HCT116 (cell line): Measurements from ENCODE around the gene BCL11A. TPM values are rescaled to one million over a fixed set of nuclear protein-coding genes. Genes with fewer than 3 reads are reported as not detected.

Source experiments
- ATAC-seq: fragments of 200-7000 bp; cut with Tn5 transposase; 2 replicates; pipeline ENCODE4 v1.9.1; 2020; ENCODE audit warnings: mild to moderate bottlenecking, moderate library complexity
- BruUV-seq: library from RNA; stranded (reverse); fragments of 400-500 nt; replicated peaks from 2 replicates; lab custom pipeline; 2021; lab: Mats Ljungman, UMichigan
- CTCF ChIA-PET: fragments of 300-600 bp; sonication (Branson Sonifier 250); formaldehyde crosslinking; loops from one replicate; lab custom pipeline; 2021; ENCODE audit warnings: antibody characterized with exemption; lab: Charles Lee
- POLR2A ChIA-PET: fragments of 300-600, 350-600 bp; sonication (Branson Sonifier 250); formaldehyde crosslinking; loops from one replicate; lab custom pipeline; 2021; ENCODE audit warnings: antibody characterized with exemption; lab: Charles Lee
- RAD21 ChIA-PET, 2 experiments: fragments of 300-600 bp; sonication (Branson Sonifier 250); formaldehyde crosslinking; loops; one replicate each; lab custom pipeline; 2023; ENCODE audit warnings: low total read pairs in 2 of 2; ENCODE audit not compliant: uncharacterized antibody in 2 of 2, unreplicated experiment in 2 of 2, low non-redundant PET in 1 of 2; lab: Charles Lee
- DNase-seq: peaks from one replicate; pipeline ENCODE4 v3.0.0-alpha.2; 2010; ENCODE audit warnings: low read depth, low spot score
- H2AFZ ChIP-seq: fragments of 200-600 bp; shearing (Covaris generic), sonication (generic); 2 replicates; pipeline ENCODE4 v1.6.1; 2017; ENCODE audit warnings: low read depth, mixed run types, mixed read lengths, antibody characterized with exemption, low read length; ENCODE audit not compliant: poor library complexity, severe bottlenecking
- H3K27ac ChIP-seq: 2 replicates; pipeline ENCODE4 v1.5.1; 2012; ENCODE audit warnings: low read depth, low read length
- H3K27me3 ChIP-seq: fragments of 200-600 bp; sonication (generic); 2 replicates; pipeline ENCODE4 v1.6.1; 2016; ENCODE audit warnings: mixed run types, low read length, mixed read lengths; ENCODE audit not compliant: insufficient read depth
- H3K36me3 ChIP-seq, 2 experiments: fragments of 200-500 bp in 1 of 2; fragments of 200-600 bp in 1 of 2; sonication (Bioruptor generic) in 1 of 2; sonication (generic) in 1 of 2; 2 replicates each; pipeline versions ENCODE4 v1.5.1 to v1.6.1; 2014 to 2016; ENCODE audit warnings: low read length in 2 of 2, inconsistent platforms in 1 of 2, mixed read lengths in 1 of 2, mixed run types in 1 of 2; ENCODE audit not compliant: insufficient read depth in 2 of 2, control insufficient read depth in 1 of 2
- H3K4me1 ChIP-seq, 2 experiments: fragments of 200-600 bp in 1 of 2; sonication (generic) in 1 of 2; 2 replicates each; pipeline versions ENCODE4 v1.5.1 to v1.6.1; 2012 to 2017; ENCODE audit warnings: low read length in 2 of 2, inconsistent platforms in 1 of 2, mild to moderate bottlenecking in 1 of 2, mixed read lengths in 1 of 2, mixed run types in 1 of 2, moderate library complexity in 1 of 2; ENCODE audit not compliant: insufficient read depth in 2 of 2, control insufficient read depth in 1 of 2
- H3K4me2 ChIP-seq: fragments of 200-600 bp; sonication (generic); 2 replicates; pipeline ENCODE4 v1.6.1; 2017; ENCODE audit warnings: mixed run types, low read length, mixed read lengths
- H3K4me3 ChIP-seq, 2 experiments: fragments of 200-600 bp in 1 of 2; sonication (generic) in 1 of 2; replicated peaks in 1 of 2; 2 replicates each; pipeline ENCODE4 v1.5.1; 2011 to 2016; ENCODE audit warnings: low read length in 2 of 2, control low read depth in 1 of 2, low read depth in 1 of 2, mild to moderate bottlenecking in 1 of 2, mixed read lengths in 1 of 2, mixed run types in 1 of 2
- H3K79me2 ChIP-seq: fragments of 200-600 bp; sonication (generic); 2 replicates; pipeline ENCODE4 v1.6.1; 2017; ENCODE audit warnings: mild to moderate bottlenecking, mixed run types, low read length, moderate library complexity, mixed read lengths; ENCODE audit not compliant: insufficient read depth
- H3K9ac ChIP-seq: fragments of 200-600 bp; sonication (generic); 2 replicates; pipeline ENCODE4 v1.6.1; 2016; ENCODE audit warnings: low read length, mixed read lengths
- H3K9me2 ChIP-seq: fragments of 200-600 bp; sonication (generic), shearing (Covaris generic); 2 replicates; pipeline ENCODE4 v1.6.1; 2017; ENCODE audit warnings: mixed run types, mild to moderate bottlenecking, moderate library complexity; ENCODE audit not compliant: insufficient read depth
- H3K9me3 ChIP-seq, 2 experiments: fragments of 200-500 bp in 1 of 2; fragments of 200-600 bp in 1 of 2; sonication (Bioruptor generic) in 1 of 2; sonication (generic) in 1 of 2; 2 replicates each; pipeline ENCODE4 v1.6.1; 2014 to 2017; ENCODE audit warnings: low read length in 2 of 2, mixed read lengths in 2 of 2, inconsistent platforms in 1 of 2, low read depth in 1 of 2, mild to moderate bottlenecking in 1 of 2, mixed run types in 1 of 2, moderate library complexity in 1 of 2; ENCODE audit not compliant: control insufficient read depth in 1 of 2, insufficient read depth in 1 of 2
- H4K20me1 ChIP-seq: fragments of 200-600 bp; sonication (generic), shearing (Covaris generic); 2 replicates; pipeline ENCODE4 v1.6.1; 2017; ENCODE audit warnings: mixed run types, mild to moderate bottlenecking, moderate library complexity; ENCODE audit not compliant: insufficient read depth
- ATF3 ChIP-seq: IDR thresholded peaks from 2 replicates; pipeline ENCODE4 v1.6.1; 2012
- EGR1 ChIP-seq: IDR thresholded peaks from 2 replicates; pipeline ENCODE4 v1.6.1; 2012; ENCODE audit warnings: low read depth
- SIN3A ChIP-seq: IDR thresholded peaks from 2 replicates; pipeline ENCODE4 v1.6.1; 2012; ENCODE audit warnings: low read depth
- SRF ChIP-seq: IDR thresholded peaks from 2 replicates; pipeline ENCODE4 v1.6.1; 2012; ENCODE audit warnings: low read depth
- TCF7L2 ChIP-seq: IDR thresholded peaks from 2 replicates; pipeline ENCODE4 v1.7.0; 2011; ENCODE audit warnings: borderline replicate concordance, inconsistent platforms; ENCODE audit not compliant: insufficient read depth, insufficient read length; ENCODE audit errors: extremely low read depth
- ZFX ChIP-seq: fragments of 450-650 bp; IDR thresholded peaks from 2 replicates; pipeline ENCODE4 v1.6.1; 2017
- intact Hi-C: fragments of 100-400 bp; cut with micrococcal nuclease; formaldehyde crosslinking; loops from 2 replicates; pipeline ENCODE4 v1.10.0; 2022
- total RNA-seq: library from RNA; stranded (reverse); gene quantifications from one replicate; pipeline ENCODE4 v1.2.1, GENCODE V29; 2021; ENCODE audit not compliant: unreplicated experiment
- TF ChIP-seq, protein P1 (sequence below), 3 experiments: fragments of 200-600 bp in 1 of 3; sonication (generic) in 1 of 3; IDR thresholded peaks in 2 of 3; conservative IDR thresholded peaks in 1 of 3; 2 replicates each; pipeline ENCODE4 v1.5.1; 2012 to 2017; ENCODE audit warnings: low read depth in 2 of 3, low read length in 2 of 3, antibody characterized with exemption in 1 of 3, borderline replicate concordance in 1 of 3, control low read depth in 1 of 3, mild to moderate bottlenecking in 1 of 3, mixed read lengths in 1 of 3, mixed run types in 1 of 3, moderate library complexity in 1 of 3; ENCODE audit not compliant: insufficient read depth in 1 of 3

Gene BCL11A
- total RNA-seq, 1 experiment from 2014 or later, result 0.71 TPM

DNA sequence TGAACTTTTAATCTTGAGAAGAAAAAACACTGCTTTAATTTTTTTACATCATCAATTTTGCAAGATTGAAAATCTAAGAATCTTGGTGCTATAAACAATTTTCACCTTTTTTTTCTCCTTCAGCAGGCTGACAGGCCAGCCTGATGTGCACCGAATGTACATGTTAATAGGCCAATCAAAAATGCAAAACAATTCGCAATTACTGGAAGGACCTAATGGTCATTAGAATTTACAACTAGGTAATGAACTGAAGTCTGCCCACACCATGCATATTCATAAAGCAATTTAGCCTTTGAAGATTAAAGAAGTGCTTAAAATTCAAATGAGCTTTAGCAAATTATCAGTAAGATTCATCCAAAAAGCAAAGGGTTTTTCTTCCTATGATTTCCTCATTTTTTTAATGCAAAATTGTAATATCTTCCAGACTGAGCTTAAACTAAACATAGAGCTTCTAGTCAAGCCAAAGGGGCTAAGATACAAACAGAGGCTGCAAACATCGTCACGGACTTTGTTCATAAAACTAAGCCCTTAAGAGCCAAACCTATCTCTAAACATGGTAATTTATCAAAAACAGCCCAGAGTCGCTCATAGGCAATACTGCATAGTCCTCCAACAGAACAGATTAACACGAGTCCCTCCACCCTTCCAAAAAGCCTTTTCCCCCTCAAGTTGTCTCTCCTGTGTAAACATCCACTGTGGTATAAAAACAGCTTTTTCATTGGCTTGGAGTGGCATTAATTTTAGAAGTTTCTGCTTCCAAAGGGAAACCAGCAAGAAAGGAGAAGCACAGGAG is 18.4 kb downstream of the BCL11A start:
- TF ChIP-seq TCF7L2 (no peak), ATF3 (no peak), SRF (no peak), ZFX (no peak), EGR1 (no peak)
- Histone ChIP-seq H3K4me1 (no peaks in the 10 kb centered on the region), H3K27ac (no peak overlapping the region), H3K4me2 (no peak overlapping the region), H2AFZ (no peak overlapping the region), H3K4me3 (no peak overlapping the region), H3K27me3 (peaks cover 85% of the 10 kb centered on the region), H3K9me2 (no peaks in the 10 kb centered on the region), H3K9ac (no peak overlapping the region), H3K36me3 (no peaks in the 10 kb centered on the region), H4K20me1 (no peaks in the 10 kb centered on the region; the same call in 1 of the 2 replicates), H3K9me3 (no peaks in the 10 kb centered on the region), H3K79me2 (no peaks in the 10 kb centered on the region)
- ATAC-seq, result no peak
- no peak for DNase-seq
- ChIA-PET RAD21 (no interaction called here), POLR2A (no interaction called here), CTCF (interaction anchor here (1.3 kb wide), 1 partner anchor 47 kb away, joined by 3 read pairs; no protein-coding TSS in a partner anchor)
- no TSS peak for BruUV-seq
- intact Hi-C loops, result no loop called here

GRCh38 chr2:60534052-60534685 is 19.3 kb downstream of the BCL11A start:
- no TSS peak for BruUV-seq
- intact Hi-C loops, result no loop called here
- TF ChIP-seq, protein P1, sequence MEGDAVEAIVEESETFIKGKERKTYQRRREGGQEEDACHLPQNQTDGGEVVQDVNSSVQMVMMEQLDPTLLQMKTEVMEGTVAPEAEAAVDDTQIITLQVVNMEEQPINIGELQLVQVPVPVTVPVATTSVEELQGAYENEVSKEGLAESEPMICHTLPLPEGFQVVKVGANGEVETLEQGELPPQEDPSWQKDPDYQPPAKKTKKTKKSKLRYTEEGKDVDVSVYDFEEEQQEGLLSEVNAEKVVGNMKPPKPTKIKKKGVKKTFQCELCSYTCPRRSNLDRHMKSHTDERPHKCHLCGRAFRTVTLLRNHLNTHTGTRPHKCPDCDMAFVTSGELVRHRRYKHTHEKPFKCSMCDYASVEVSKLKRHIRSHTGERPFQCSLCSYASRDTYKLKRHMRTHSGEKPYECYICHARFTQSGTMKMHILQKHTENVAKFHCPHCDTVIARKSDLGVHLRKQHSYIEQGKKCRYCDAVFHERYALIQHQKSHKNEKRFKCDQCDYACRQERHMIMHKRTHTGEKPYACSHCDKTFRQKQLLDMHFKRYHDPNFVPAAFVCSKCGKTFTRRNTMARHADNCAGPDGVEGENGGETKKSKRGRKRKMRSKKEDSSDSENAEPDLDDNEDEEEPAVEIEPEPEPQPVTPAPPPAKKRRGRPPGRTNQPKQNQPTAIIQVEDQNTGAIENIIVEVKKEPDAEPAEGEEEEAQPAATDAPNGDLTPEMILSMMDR (IDR thresholded peaks at IDR 0.05 in 2 of 3, conservative IDR thresholded peaks at IDR 0.05 in 1 of 3; ENCODE audit: borderline replicate concordance in 1 of 3, insufficient read depth in 1 of 3, low read depth in 2 of 3, low read length in 2 of 3), result peak in 1 of 3 experiments; percentile 25; a peak in 1 of 6 replicates
- TF ChIP-seq SIN3A, result no peak
- TF ChIP-seq, all 23 proteins: peak for 1

More at GRCh38 chr2:60534052-60534685, 19.3 kb downstream of the BCL11A start:
- no peaks in the 10 kb centered on the region for H3K4me1 ChIP-seq
- no peak overlapping the region for H2AFZ ChIP-seq
- no peak overlapping the region for H3K27ac ChIP-seq
- RAD21 ChIA-PET, result no interaction called here
- DNase-seq (no peak), ATAC-seq (peak; percentile 63; the same call in 1 of the 2 replicates)
- H3K36me3 ChIP-seq, result no peaks in the 10 kb centered on the region
- H3K4me2 ChIP-seq, result no peak overlapping the region
- no peaks in the 10 kb centered on the region for H3K9me2 ChIP-seq
- no peaks in the 10 kb centered on the region for H3K9me3 ChIP-seq
- no peaks in the 10 kb centered on the region; the same call in 1 of the 2 replicates for H4K20me1 ChIP-seq
- peaks cover 91% of the 10 kb centered on the region for H3K27me3 ChIP-seq
- H3K9ac ChIP-seq, result no peak overlapping the region
- H3K4me3 ChIP-seq, result no peak overlapping the region
- no peaks in the 10 kb centered on the region for H3K79me2 ChIP-seq
- CTCF ChIA-PET, result interaction anchor here (1.3 kb wide), 1 partner anchor 48 kb away, joined by 3 read pairs; no protein-coding TSS in a partner anchor
- POLR2A ChIA-PET, result no interaction called here
